GM12892 (cell line): ENCODE results near the gene XRCC3.

Experiments
- POLR2A ChIP-seq: IDR thresholded peaks from 2 replicates; pipeline ENCODE4 v1.6.1; 2011; ENCODE audit warnings: low read depth, low read length, control low read depth
- TAF1 ChIP-seq: IDR thresholded peaks from 2 replicates; pipeline ENCODE4 v1.6.1; 2011; ENCODE audit warnings: low read depth, mild to moderate bottlenecking, control low read depth, low read length, borderline replicate concordance

GRCh38 chr14:103696466-103697071 is 18.7 kb downstream of the XRCC3 start:
- no peak for TF ChIP-seq POLR2A
- TF ChIP-seq TAF1, result no peak
